Measurements from ENCODE around the gene STK39. TPM values are rescaled to one million over a fixed set of nuclear protein-coding genes. Genes with fewer than 3 reads are reported as not detected.

The STK39 gene
- total RNA-seq, 3 donors from 2014 or later, result 16.4 to 22.9 (median 19.2) TPM

DNA sequence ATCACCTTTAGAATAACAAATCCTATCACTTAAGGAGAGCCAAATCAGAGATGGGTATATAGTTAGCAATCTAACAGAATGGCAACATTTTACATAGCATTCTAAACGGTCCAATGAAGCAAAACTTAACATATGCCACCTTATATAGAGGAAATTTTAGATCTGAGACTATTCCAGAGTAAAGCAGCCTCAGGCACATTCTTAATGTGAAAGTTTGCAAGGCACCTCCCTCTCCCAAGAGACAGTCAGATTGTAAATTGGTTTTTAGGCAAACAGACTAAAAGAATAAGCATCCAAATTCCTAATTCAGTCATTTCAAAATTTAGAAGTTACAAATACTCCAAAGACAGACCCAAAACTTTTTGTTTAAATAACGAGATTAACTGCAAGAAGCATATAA is 292.9 kb downstream of the STK39 start:
- Histone ChIP-seq H3K36me3 (no peaks in the 10 kb centered on the region), H3K27me3 (no peaks in the 10 kb centered on the region), H3K27ac (no peak overlapping the region), H3K4me1 (no peaks in the 10 kb centered on the region), H3K4me3 (no peak overlapping the region), H3K9me3 (no peaks in the 10 kb centered on the region)
- intact Hi-C loops (cut with DNase I; ENCODE audit: low total_unique reads), result no loop called here
- TF ChIP-seq, protein P1, sequence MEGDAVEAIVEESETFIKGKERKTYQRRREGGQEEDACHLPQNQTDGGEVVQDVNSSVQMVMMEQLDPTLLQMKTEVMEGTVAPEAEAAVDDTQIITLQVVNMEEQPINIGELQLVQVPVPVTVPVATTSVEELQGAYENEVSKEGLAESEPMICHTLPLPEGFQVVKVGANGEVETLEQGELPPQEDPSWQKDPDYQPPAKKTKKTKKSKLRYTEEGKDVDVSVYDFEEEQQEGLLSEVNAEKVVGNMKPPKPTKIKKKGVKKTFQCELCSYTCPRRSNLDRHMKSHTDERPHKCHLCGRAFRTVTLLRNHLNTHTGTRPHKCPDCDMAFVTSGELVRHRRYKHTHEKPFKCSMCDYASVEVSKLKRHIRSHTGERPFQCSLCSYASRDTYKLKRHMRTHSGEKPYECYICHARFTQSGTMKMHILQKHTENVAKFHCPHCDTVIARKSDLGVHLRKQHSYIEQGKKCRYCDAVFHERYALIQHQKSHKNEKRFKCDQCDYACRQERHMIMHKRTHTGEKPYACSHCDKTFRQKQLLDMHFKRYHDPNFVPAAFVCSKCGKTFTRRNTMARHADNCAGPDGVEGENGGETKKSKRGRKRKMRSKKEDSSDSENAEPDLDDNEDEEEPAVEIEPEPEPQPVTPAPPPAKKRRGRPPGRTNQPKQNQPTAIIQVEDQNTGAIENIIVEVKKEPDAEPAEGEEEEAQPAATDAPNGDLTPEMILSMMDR (IDR thresholded peaks at IDR 0.05), result no peak
- TF ChIP-seq POLR2A (IDR thresholded peaks at IDR 0.05) (no peak), POLR2AphosphoS5 (IDR thresholded peaks at IDR 0.05) (no peak)
- no peak for DNase-seq (ENCODE audit: low spot score in 2 of 2)

DNA sequence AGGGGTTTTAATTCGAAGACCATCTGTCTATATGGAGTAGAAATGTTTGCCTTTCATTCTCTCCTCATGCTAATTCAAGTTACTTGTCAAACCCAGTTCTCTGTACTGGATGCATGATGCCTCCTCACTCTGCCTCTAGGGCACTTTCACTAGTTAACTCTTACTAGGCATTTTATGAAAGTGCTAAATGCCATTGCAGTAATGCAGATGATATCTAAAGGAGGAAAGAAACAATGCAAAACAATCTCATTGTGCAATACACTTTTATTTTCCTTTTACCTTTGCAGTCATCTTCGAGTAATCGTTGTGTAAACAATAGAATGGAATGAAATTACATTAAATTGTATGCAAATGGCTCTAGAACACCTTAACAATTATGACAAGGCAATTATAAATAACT is 293.6 kb downstream of the STK39 start:
- intact Hi-C loops (cut with DNase I; ENCODE audit: low total_unique reads), result no loop called here
- H3K9me3 ChIP-seq, result no peaks in the 10 kb centered on the region
- no peaks in the 10 kb centered on the region for H3K4me1 ChIP-seq
- no peaks in the 10 kb centered on the region for H3K27me3 ChIP-seq
- no peak overlapping the region for H3K4me3 ChIP-seq
- no peak for DNase-seq (ENCODE audit: low spot score in 2 of 2)
- no peak overlapping the region for H3K27ac ChIP-seq
- TF ChIP-seq POLR2AphosphoS5 (IDR thresholded peaks at IDR 0.05), result no peak
- TF ChIP-seq POLR2A (IDR thresholded peaks at IDR 0.05), result no peak
- TF ChIP-seq, protein P1 (IDR thresholded peaks at IDR 0.05), result no peak
- H3K36me3 ChIP-seq, result no peaks in the 10 kb centered on the region

DNA sequence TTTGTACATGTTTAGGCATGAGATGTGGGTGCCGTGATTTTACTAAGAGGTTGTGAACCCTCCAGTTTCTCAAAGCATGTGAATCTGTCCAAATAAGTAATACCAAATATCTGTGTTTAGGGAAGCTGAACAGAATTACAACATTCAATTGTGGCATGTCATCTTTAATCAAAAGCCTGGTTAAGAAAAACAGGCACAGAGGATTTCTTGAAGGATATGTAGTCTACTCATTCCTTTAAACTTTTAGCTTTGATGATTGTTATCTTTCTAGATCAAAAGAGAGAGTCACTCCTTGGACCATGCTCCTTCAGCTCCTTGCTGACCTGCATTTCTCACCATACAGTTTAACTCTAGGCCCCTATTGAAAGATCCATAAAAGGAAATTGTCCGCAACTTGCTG is 296.8 kb downstream of the STK39 start:
- Histone ChIP-seq H3K36me3 (no peaks in the 10 kb centered on the region), H3K4me3 (no peak overlapping the region), H3K27me3 (no peaks in the 10 kb centered on the region), H3K9me3 (no peaks in the 10 kb centered on the region), H3K4me1 (no peaks in the 10 kb centered on the region), H3K27ac (no peak overlapping the region)
- intact Hi-C loops (cut with DNase I; ENCODE audit: low total_unique reads), result no loop called here
- TF ChIP-seq POLR2A (IDR thresholded peaks at IDR 0.05) (no peak), POLR2AphosphoS5 (IDR thresholded peaks at IDR 0.05) (no peak)
- TF ChIP-seq, protein P1 (IDR thresholded peaks at IDR 0.05), result no peak
- no peak for DNase-seq (ENCODE audit: low spot score in 2 of 2)

DNA sequence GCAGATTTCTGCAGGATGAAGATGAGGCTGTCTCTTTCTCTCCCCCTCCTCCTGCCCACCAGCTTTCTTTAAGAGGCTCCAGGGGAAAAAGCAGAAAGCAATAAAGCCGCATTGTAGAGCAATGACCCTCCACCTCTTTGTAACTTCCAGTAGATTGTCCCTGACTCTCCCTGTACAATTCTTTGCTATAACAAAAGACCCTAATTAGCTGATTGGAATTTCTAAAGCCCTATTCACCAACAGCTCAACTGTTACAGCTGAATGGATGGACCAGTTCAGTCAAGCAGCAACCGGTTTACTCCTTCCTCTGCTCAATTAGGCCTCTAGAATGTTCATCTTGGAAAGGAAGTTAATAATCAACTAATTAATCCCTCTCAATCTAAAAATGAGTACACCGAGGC is 301.0 kb downstream of the STK39 start:
- no peak overlapping the region for H3K27ac ChIP-seq
- H3K9me3 ChIP-seq, result no peaks in the 10 kb centered on the region
- intact Hi-C loops (cut with DNase I; ENCODE audit: low total_unique reads), result no loop called here
- no peaks in the 10 kb centered on the region for H3K27me3 ChIP-seq
- H3K4me3 ChIP-seq, result no peak overlapping the region
- no peaks in the 10 kb centered on the region for H3K4me1 ChIP-seq
- no peak for DNase-seq (ENCODE audit: low spot score in 2 of 2)
- TF ChIP-seq, protein P1 (IDR thresholded peaks at IDR 0.05), result no peak
- no peak for TF ChIP-seq POLR2AphosphoS5 (IDR thresholded peaks at IDR 0.05)
- no peak for TF ChIP-seq POLR2A (IDR thresholded peaks at IDR 0.05)
- no peaks in the 10 kb centered on the region for H3K36me3 ChIP-seq

DNA sequence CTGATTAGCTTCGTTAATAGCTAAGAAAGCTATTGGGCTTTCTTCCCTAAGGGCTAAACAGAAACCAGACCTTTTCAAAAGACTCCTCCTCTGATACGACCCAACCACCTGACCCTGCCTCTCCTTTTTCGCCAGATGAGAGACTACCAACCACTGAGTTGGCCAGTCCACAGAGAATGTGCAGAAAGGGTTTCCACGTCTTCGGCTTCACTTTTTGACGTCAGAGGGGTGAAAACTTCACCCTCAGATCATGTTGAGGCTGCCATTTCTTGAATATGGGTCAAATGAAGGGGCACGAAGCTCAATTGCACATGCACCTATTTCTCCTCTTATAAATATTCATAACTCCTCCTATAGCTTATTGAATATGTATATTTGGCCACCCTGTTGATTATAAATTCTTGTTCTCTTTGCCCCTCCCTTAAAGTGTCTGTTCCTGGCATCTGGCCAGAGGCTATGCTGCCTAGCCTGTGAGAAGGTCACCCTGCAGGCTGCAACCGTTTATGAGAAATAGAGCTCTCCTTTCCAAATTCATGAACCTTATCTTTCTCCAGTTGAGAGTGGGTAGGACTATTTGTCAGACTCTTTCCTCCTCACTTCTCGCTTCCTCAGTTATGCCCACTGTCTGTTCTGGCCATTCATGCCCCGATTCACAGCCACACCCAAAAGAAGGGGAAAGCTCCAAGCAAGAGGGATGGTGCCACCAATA is 301.6 kb downstream of the STK39 start:
- H3K36me3 ChIP-seq, result no peaks in the 10 kb centered on the region
- no peak overlapping the region for H3K27ac ChIP-seq
- H3K9me3 ChIP-seq, result no peaks in the 10 kb centered on the region
- H3K27me3 ChIP-seq, result no peaks in the 10 kb centered on the region
- H3K4me3 ChIP-seq, result no peak overlapping the region
- no peaks in the 10 kb centered on the region for H3K4me1 ChIP-seq
- intact Hi-C loops (cut with DNase I; ENCODE audit: low total_unique reads), result no loop called here
- no peak for TF ChIP-seq POLR2AphosphoS5 (IDR thresholded peaks at IDR 0.05)
- TF ChIP-seq, protein P1 (IDR thresholded peaks at IDR 0.05), result no peak
- TF ChIP-seq POLR2A (IDR thresholded peaks at IDR 0.05), result no peak
- no peak for DNase-seq (ENCODE audit: low spot score in 2 of 2)
